ENCODE results near the gene DHDH.
"Not testable (repeated sequence)": the region's sequence is repeated elsewhere in the genome, so short reads cannot be mapped to it uniquely, and the experiment has no call there.

Gene DHDH

DNA sequence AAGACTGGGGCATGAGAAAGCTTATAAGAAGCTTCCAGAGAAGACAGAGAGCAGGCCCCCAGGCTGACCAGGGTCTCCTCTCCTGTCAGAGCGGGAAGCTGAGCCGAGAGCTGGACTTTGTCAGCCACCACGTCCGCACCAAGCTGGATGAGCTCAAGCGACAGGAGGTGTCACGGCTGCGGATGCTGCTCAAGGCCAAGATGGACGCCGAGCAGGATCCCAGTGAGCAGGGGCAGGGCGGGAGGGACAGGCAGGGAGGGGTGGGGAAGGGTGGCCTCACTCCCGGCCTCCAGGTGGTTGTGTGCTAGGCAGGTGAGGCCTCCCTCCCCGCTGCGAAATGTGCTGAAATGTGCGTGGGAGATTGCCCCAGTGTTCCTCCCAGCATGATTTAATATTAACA lies 27.8 kb upstream of the DHDH start:
- Mint-ChIP-seq H3K36me3 (peaks cover 37% of the 10 kb centered on the region), H3K4me1 (peaks cover 18% of the 10 kb centered on the region), H3K4me3 (no peak overlapping the region), H3K27ac (no peak overlapping the region), H3K27me3 (no peaks in the 10 kb centered on the region), H3K9me3 (no peaks in the 10 kb centered on the region)
- ATAC-seq (ENCODE audit: low read depth): no peak
- no peak for DNase-seq (ENCODE audit: low spot score in 2 of 2)

DNA sequence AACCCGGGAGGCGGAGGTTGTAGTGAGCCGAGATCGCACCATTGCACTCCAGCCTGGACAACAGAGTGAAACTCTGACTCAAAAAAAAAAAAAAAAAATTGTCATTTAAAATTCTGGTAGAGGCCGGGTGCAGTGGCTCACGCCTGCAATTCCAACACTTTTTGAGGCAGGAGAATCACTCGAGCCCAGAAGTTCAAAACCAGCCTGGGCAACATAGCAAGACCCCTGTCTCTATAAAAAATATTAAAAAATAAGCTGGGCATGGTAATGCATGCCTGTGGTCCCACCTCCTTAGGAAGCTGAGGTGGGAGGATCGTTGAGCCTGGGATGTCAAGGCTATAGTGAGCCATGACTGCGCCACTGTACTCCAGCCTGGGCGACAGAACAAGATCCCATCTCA lies 27.2 kb upstream of the DHDH start:
- Mint-ChIP-seq H3K4me1 (peaks cover 18% of the 10 kb centered on the region), H3K36me3 (peaks cover 38% of the 10 kb centered on the region), H3K27me3 (no peaks in the 10 kb centered on the region), H3K9me3 (no peaks in the 10 kb centered on the region), H3K27ac (no peak overlapping the region), H3K4me3 (no peak overlapping the region)
- DNase-seq (ENCODE audit: low spot score in 2 of 2) (no peak), ATAC-seq (ENCODE audit: low read depth) (no peak)

DNA sequence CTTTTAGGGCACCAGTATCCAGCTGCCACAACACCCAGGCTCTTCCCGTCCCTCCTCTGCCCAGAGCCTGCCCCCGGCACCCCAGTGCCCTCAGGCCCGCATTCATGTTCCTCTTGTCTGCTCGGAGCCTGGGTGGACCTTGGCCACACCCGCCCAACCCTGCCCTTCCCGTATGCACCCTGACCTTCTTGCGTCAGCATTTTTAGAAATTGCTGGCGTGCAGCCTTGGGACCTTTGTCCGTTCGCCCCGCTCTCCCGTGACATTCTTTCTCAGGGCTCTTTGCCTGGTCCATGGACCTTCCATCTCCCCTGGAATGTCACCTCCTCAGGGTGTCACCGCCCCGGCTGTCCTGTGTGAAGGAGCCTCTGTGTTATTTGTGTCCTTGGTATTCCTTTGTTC lies 25.8 kb upstream of the DHDH start:
- H3K9me3 Mint-ChIP-seq: no peaks in the 10 kb centered on the region
- ATAC-seq (ENCODE audit: low read depth): no peak
- H3K27ac Mint-ChIP-seq: no peak overlapping the region
- DNase-seq (ENCODE audit: low spot score in 2 of 2): no peak
- peaks cover 10% of the 10 kb centered on the region for H3K4me1 Mint-ChIP-seq
- H3K36me3 Mint-ChIP-seq: peaks cover 39% of the 10 kb centered on the region
- H3K27me3 Mint-ChIP-seq: no peaks in the 10 kb centered on the region
- no peak overlapping the region for H3K4me3 Mint-ChIP-seq

DNA sequence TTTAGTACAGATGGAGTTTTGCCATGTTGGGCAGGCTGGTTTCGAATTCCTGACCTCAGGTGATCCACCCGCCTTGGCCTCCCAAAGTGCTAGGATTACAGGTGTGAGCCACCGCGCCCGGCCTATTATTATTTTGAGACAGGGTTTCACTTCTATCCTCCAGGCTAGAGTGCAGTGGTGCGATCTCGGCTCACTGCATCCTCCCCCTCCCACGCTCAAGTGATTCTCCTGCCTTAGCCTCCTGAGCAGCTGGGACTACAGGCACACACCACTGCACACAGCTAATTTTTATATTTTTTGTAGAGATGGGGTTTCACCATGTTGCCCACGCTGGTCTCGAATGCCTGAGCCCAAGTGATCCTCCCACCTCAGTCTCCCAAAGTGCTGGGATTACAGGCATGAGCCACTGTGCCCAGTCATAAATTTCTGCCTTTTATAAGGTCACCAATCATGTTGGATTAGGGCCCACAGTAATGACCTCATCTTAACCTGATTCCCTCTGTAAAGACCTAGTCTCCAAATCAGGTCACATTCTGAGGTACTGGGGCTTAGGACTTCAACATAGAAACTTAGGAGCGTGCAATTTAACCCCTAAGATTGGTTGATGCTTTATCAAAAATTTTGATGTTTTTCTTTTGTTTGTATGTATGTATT lies 23.9 kb upstream of the DHDH start:
- DNase-seq (ENCODE audit: low spot score in 2 of 2); H3K4me1 Mint-ChIP-seq; H3K4me3 Mint-ChIP-seq; H3K27ac Mint-ChIP-seq; H3K27me3 Mint-ChIP-seq; H3K9me3 Mint-ChIP-seq; ATAC-seq (ENCODE audit: low read depth): not testable (repeated sequence)
- peaks cover 46% of the 10 kb centered on the region for H3K36me3 Mint-ChIP-seq

DNA sequence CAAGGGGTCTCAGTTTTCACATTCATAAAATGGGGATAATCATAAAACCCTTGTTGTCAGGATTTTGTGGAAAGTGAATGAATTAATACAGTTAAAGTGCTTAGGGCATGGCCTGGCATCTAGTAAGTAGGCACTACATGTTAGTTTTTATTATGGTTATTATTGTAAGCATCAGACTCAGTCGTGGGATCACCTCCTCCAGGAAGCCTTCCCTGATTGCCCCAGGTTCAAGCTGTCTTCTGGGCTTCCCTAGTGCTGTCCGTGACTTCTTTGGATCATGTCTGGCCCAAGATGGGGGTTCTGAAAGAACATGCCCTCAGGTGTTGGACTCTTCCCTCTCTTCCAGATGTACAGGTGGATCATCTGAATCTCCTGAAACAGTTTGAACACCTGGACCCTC lies 22.7 kb upstream of the DHDH start:
- ATAC-seq (ENCODE audit: low read depth): no peak
- Mint-ChIP-seq H3K27ac (no peak overlapping the region), H3K9me3 (no peaks in the 10 kb centered on the region), H3K36me3 (peaks cover 41% of the 10 kb centered on the region), H3K4me3 (no peak overlapping the region), H3K4me1 (peaks cover 6% of the 10 kb centered on the region), H3K27me3 (no peaks in the 10 kb centered on the region)
- no peak for DNase-seq (ENCODE audit: low spot score in 2 of 2)

DNA sequence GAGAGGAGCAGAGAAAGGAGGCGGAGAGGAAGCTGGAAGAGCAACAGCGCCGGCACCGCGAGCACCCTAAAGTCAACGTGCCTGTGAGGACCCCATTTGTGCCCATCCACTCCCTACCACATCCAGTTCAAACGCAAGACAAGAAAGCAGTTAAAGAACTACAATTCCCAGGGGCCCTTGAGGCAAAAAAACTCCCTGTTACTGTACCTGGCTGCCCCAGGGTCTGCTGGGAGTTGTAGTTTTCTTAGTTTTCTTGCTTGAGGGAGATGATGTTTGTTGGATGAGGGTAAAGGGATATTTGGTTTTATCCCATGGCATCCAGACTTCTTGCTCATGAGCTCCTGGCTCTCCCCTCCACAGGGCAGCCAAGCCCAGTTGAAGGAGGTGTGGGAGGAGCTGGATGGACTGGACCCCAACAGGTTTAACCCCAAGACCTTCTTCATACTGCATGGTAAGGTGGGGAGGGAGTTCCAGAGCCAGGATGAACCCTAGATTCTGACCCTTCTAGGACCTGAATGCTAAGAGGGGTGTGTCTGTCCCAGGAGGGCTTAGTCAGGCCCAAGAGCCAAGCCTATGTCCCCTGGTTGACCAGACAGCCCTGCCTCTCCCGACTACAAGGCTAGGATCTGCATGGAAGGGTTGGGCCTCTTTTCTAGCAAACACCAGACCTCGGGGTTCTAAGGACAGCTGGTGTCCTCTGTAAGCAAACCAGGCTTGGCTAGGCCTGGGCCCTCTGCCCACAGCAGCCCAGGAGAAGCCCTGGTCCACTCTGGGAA lies 20.2 kb upstream of the DHDH start:
- Mint-ChIP-seq H3K36me3 (peaks cover 36% of the 10 kb centered on the region), H3K4me3 (no peak overlapping the region), H3K9me3 (no peaks in the 10 kb centered on the region), H3K4me1 (peaks cover 9% of the 10 kb centered on the region), H3K27me3 (no peaks in the 10 kb centered on the region), H3K27ac (no peak overlapping the region)
- DNase-seq (ENCODE audit: low spot score in 2 of 2) (no peak), ATAC-seq (ENCODE audit: low read depth) (peak; percentile 61)

DNA sequence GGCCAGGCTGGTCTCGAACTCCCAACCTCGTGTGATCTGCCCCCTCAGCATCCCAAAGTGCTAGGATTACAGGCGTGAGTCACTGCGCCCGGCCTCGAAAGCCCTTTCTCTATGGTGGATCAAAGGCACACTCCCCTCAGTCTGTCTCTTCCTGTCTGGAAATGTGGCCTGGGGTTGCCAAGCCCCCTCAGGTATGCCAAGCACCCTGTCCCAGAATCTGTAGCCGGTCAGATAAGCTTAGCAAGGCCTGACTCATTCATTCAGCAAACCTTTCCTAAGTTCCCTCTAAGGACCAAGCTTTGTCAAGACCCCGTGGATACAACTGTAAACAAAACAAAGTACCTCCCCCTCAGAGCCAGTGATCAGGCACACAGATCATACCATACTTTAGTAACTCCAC lies 19.3 kb upstream of the DHDH start:
- H3K27me3 Mint-ChIP-seq: no peaks in the 10 kb centered on the region
- no peak overlapping the region for H3K27ac Mint-ChIP-seq
- H3K9me3 Mint-ChIP-seq: no peaks in the 10 kb centered on the region
- peaks cover 39% of the 10 kb centered on the region for H3K36me3 Mint-ChIP-seq
- H3K4me3 Mint-ChIP-seq: no peak overlapping the region
- peaks cover 12% of the 10 kb centered on the region for H3K4me1 Mint-ChIP-seq
- DNase-seq (ENCODE audit: low spot score in 2 of 2): no peak
- ATAC-seq (ENCODE audit: low read depth): no peak

DNA sequence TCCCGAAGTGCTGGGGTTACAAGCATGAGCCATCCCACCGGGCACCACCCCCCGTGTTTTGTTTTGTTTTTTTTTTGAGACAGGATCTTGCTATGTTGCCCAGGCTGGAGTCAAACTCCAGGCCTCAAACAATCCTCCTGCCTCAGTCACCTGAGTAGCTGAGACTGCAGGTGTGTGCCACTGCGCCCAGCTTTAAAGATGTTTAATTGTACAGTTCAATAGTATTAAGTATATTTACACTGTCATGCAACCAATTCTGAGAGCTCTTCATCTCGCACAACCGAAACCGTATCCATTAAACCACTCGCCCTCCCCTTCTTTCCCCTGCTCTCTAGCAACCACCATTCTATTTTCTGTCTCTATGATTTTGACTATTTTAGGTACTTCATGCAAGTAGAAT lies 17.7 kb upstream of the DHDH start:
- Mint-ChIP-seq H3K27ac (no peak overlapping the region), H3K9me3 (no peaks in the 10 kb centered on the region), H3K36me3 (peaks cover 34% of the 10 kb centered on the region), H3K4me3 (no peak overlapping the region), H3K27me3 (no peaks in the 10 kb centered on the region), H3K4me1 (peaks cover 8% of the 10 kb centered on the region)
- no peak for ATAC-seq (ENCODE audit: low read depth)
- no peak for DNase-seq (ENCODE audit: low spot score in 2 of 2)

DNA sequence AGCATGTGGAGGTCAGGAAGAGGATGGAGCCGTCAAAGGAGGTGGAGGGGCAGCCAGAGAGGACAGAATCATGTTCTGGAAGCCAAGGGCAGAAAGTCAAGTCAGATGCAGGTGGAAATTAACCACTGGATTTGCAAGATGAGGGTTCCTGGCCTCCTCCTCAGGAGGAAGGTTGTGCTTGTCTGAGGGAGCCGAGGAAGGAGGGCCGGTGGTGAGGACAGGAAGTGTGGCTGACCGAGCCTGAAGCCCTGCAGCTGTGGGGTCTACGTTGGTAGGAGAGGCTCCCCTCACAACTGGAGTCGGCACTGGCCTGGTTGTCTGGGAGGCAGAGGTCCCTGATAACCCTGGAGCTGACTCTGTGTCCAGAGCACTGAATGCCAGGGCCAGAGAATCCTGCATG lies 15.4 kb upstream of the DHDH start:
- Mint-ChIP-seq H3K27ac (peak overlapping the region; percentile 72), H3K9me3 (no peaks in the 10 kb centered on the region)
- ATAC-seq (ENCODE audit: low read depth): no peak

DNA sequence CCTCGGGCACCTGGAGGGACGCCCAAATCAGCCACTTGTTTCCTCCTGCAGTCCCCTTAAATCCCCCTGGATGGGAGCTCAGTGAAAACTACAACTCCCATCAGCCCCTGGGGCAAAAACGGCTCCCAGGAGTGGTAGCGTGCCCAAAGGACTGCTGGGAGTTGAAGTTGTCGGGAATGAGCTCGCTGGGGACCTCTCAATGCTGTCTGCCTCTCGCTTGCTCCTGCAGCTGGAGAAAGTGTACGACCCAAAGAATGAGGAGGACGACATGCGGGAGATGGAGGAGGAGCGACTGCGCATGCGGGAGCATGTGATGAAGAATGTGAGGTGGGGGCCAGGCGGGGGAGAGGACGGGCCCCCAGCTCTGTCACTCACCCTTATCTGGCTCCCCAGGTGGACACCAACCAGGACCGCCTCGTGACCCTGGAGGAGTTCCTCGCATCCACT lies 14.7 kb upstream of the DHDH start:
- Mint-ChIP-seq H3K9me3 (no peaks in the 10 kb centered on the region), H3K36me3 (peaks cover 31% of the 10 kb centered on the region), H3K27ac (no peak overlapping the region), H3K27me3 (no peaks in the 10 kb centered on the region), H3K4me3 (no peak overlapping the region), H3K4me1 (peaks cover 8% of the 10 kb centered on the region)
- no peak for ATAC-seq (ENCODE audit: low read depth)
- DNase-seq (ENCODE audit: low spot score in 2 of 2): no peak

More for the DNA sequence above, 15.4 kb upstream of the DHDH start:
- H3K36me3 Mint-ChIP-seq: peaks cover 31% of the 10 kb centered on the region
- DNase-seq (ENCODE audit: low spot score in 2 of 2): no peak
- H3K4me3 Mint-ChIP-seq: no peak overlapping the region
- H3K4me1 Mint-ChIP-seq: peaks cover 8% of the 10 kb centered on the region
- H3K27me3 Mint-ChIP-seq: no peaks in the 10 kb centered on the region

DNA sequence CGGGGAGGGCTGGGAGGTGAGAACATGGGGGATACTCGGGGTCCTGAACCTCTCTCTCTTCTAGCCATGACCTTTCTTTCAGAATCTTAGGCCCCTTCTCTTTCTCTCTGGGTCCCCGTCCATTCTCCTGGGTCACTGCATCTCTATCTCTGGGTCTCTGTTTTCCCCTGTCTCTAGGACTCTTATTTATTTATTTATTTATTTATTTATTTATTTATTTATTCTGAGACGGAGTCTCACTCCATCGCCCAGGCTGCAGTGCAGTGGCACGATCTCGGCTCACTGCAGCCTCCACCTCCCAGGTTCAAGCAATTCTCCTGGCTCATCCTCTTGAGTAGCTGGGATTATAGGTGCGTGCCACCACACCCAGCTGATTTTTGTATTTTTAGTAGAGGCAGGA lies 14.2 kb upstream of the DHDH start:
- not testable (repeated sequence) for H3K27me3 Mint-ChIP-seq; ATAC-seq (ENCODE audit: low read depth); DNase-seq (ENCODE audit: low spot score in 2 of 2); H3K27ac Mint-ChIP-seq; H3K9me3 Mint-ChIP-seq; H3K4me3 Mint-ChIP-seq; H3K4me1 Mint-ChIP-seq
- H3K36me3 Mint-ChIP-seq: peaks cover 29% of the 10 kb centered on the region

DNA sequence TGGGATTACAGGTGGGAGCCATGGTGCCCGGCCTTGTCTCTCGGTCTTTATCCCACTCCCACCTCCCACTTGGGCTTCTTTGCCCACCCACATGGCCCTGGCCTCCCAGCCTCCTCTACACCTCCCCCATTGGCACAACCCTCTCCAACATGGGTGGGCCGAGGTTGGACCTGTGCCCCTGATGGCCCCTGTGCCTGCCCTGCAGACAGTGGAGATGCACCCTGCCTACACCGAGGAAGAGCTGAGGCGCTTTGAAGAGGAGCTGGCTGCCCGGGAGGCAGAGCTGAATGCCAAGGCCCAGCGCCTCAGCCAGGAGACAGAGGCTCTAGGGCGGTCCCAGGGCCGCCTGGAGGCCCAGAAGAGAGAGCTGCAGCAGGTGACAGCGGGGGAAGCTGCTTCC lies 12.6 kb upstream of the DHDH start:
- no peak for DNase-seq (ENCODE audit: low spot score in 2 of 2)
- Mint-ChIP-seq H3K36me3 (peaks cover 23% of the 10 kb centered on the region), H3K4me1 (peaks cover 8% of the 10 kb centered on the region), H3K9me3 (no peaks in the 10 kb centered on the region), H3K27ac (no peak overlapping the region), H3K27me3 (no peaks in the 10 kb centered on the region), H3K4me3 (no peak overlapping the region)
- ATAC-seq (ENCODE audit: low read depth): no peak

DNA sequence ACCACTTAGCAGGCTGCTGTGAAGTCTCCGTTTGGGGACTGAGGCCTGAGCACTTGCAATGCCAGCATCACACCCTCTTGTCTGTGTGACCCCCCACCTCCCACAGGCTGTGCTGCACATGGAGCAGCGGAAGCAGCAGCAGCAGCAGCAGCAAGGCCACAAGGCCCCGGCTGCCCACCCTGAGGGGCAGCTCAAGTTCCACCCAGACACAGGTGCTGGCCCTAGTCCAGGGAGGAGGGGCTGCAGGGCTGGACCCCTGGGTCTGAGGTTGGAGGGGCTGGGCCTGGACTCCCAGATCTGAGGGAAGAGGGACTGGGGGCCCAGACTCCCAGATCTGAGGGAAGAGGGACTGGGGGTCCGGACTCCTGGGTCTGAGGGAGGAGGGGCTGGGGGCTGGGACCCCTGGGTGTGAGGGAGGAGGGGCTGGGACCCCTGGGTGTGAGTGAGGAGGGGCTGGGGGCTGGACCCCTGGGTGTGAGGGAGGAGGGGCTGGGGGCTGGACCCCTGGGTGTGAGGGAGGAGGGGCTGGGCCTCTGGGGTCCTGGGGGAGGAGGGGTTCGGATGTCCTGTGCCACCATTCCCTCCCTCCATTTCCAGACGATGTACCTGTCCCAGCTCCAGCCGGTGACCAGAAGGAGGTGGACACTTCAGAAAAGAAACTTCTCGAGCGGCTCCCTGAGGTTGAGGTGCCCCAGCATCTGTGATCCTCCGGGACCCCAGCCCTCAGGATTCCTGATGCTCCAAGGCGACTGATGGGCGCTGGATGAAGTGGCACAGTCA lies 11.6 kb upstream of the DHDH start:
- no peak for ATAC-seq (ENCODE audit: low read depth)
- H3K4me3 Mint-ChIP-seq: no peak overlapping the region
- no peak for DNase-seq (ENCODE audit: low spot score in 2 of 2)
- H3K27ac Mint-ChIP-seq: no peak overlapping the region
- no peaks in the 10 kb centered on the region for H3K9me3 Mint-ChIP-seq
- peaks cover 21% of the 10 kb centered on the region for H3K36me3 Mint-ChIP-seq
- no peaks in the 10 kb centered on the region for H3K27me3 Mint-ChIP-seq
- H3K4me1 Mint-ChIP-seq: peaks cover 8% of the 10 kb centered on the region
